Measurements from ENCODE around the gene FAM13C. TPM values are rescaled to one million over a fixed set of nuclear protein-coding genes. Genes with fewer than 3 reads are reported as not detected.

The FAM13C gene
- total and polyA plus RNA-seq, 2 of the 13 experiments (the other 11 are each of a cell fraction or from before 2014, with no cell fraction given), result 0.07 to 0.26 TPM

GRCh38 chr10:59323036-59323459 is 39.3 kb downstream of the FAM13C start (continued):
- peak; percentile 80 for TF ChIP-seq ARID5B (CRISPR knock-in tag; IDR thresholded peaks at IDR 0.05)
- no peak for TF ChIP-seq SMARCE1 (IDR thresholded peaks at IDR 0.05; ENCODE audit: borderline replicate concordance)
- TF ChIP-seq CBFB (CRISPR knock-in tag; IDR thresholded peaks at IDR 0.05), result no peak
- TF ChIP-seq NFKB2 (CRISPR knock-in tag; IDR thresholded peaks at IDR 0.05; ENCODE audit: borderline replicate concordance), result no peak
- TF ChIP-seq RFX3 (CRISPR knock-in tag; IDR thresholded peaks at IDR 0.05), result no peak
- no peak for TF ChIP-seq KLF16 (CRISPR knock-in tag; IDR thresholded peaks at IDR 0.05)
- TF ChIP-seq IKZF4 (CRISPR knock-in tag; IDR thresholded peaks at IDR 0.05; ENCODE audit: borderline replicate concordance, low read depth, not compliant biosample characterization), result no peak
- no peak for TF ChIP-seq RCOR2 (CRISPR knock-in tag; IDR thresholded peaks at IDR 0.05)
- no peak for TF ChIP-seq ARID2 (CRISPR knock-in tag; IDR thresholded peaks at IDR 0.05; ENCODE audit: borderline replicate concordance)
- TF ChIP-seq ZNF33A (CRISPR knock-in tag; IDR thresholded peaks at IDR 0.05; ENCODE audit: borderline replicate concordance), result no peak
- TF ChIP-seq ZNF263 (CRISPR knock-in tag; IDR thresholded peaks at IDR 0.05), result no peak
- no peak for TF ChIP-seq SP140L (CRISPR knock-in tag; IDR thresholded peaks at IDR 0.05; ENCODE audit: borderline replicate concordance)
- no peak for TF ChIP-seq MXD1 (CRISPR knock-in tag; IDR thresholded peaks at IDR 0.05)
- TF ChIP-seq ATAD3A (CRISPR knock-in tag; IDR thresholded peaks at IDR 0.05), result no peak
- peak; percentile 80; the same call in 1 of the 2 replicates for TF ChIP-seq PPARG (CRISPR knock-in tag; conservative IDR thresholded peaks at IDR 0.05)
- no peak for TF ChIP-seq ZNF737 (CRISPR knock-in tag; IDR thresholded peaks at IDR 0.05; ENCODE audit: borderline replicate concordance)
- no peak for TF ChIP-seq REL (CRISPR knock-in tag; conservative IDR thresholded peaks at IDR 0.05)
- no peak for TF ChIP-seq ZEB1 (IDR thresholded peaks at IDR 0.05; ENCODE audit: insufficient replicate concordance, low read depth)
- no peak for TF ChIP-seq RARG (CRISPR knock-in tag; IDR thresholded peaks at IDR 0.05; ENCODE audit: low read depth)
- TF ChIP-seq JUN (CRISPR knock-in tag; IDR thresholded peaks at IDR 0.05), result no peak
- no peak for TF ChIP-seq IRF9 (CRISPR knock-in tag; IDR thresholded peaks at IDR 0.05; ENCODE audit: borderline replicate concordance)
- TF ChIP-seq ZFP91 (CRISPR knock-in tag; IDR thresholded peaks at IDR 0.05; ENCODE audit: borderline replicate concordance), result no peak
- no peak for TF ChIP-seq ZNF550 (CRISPR knock-in tag; IDR thresholded peaks at IDR 0.05; ENCODE audit: borderline replicate concordance)
- TF ChIP-seq ZNF143 (CRISPR knock-in tag; IDR thresholded peaks at IDR 0.05), result no peak
- no peak for TF ChIP-seq ZNF44 (CRISPR knock-in tag; IDR thresholded peaks at IDR 0.05)
- no peak for TF ChIP-seq KLF11 (CRISPR knock-in tag; IDR thresholded peaks at IDR 0.05)

Measured in HepG2 (cell line).